HepG2 (cell line): ENCODE data around the gene REEP2. TPM values are rescaled to one million over a fixed set of nuclear protein-coding genes. Genes with fewer than 3 reads are reported as not detected.

ENCODE experiments used
- CCDC6 ChIP-seq: sonication (generic); formaldehyde crosslinking; IDR thresholded peaks from 2 replicates; pipeline ENCODE4 v1.8.1; 2022; ENCODE audit warnings: mild to moderate bottlenecking, missing genetic modification reagents, moderate library complexity
- CREM ChIP-seq, 2 experiments: sonication (generic) in 1 of 2; formaldehyde crosslinking in 1 of 2; IDR thresholded peaks; 2 replicates each; pipeline versions ENCODE4 v1.4.0 to v1.6.1; 2016 to 2020; ENCODE audit warnings: antibody characterized with exemption in 1 of 2, mild to moderate bottlenecking in 1 of 2, missing genetic modification reagents in 1 of 2
- ELF4 ChIP-seq: sonication (generic); formaldehyde crosslinking; IDR thresholded peaks from 2 replicates; pipeline ENCODE4 v1.5.0; 2020; ENCODE audit warnings: missing genetic modification reagents, mild to moderate bottlenecking, moderate library complexity, borderline replicate concordance
- FLYWCH1 ChIP-seq: sonication (generic); formaldehyde crosslinking; IDR thresholded peaks from 2 replicates; pipeline ENCODE4 v1.8.1; 2023; ENCODE audit warnings: mild to moderate bottlenecking, missing genetic modification reagents
- GLI4 ChIP-seq: sonication (generic); formaldehyde crosslinking; IDR thresholded peaks from 2 replicates; pipeline ENCODE4 v1.5.1; 2020; ENCODE audit warnings: missing genetic modification reagents, mild to moderate bottlenecking, moderate library complexity, borderline replicate concordance
- GPN1 ChIP-seq: sonication (generic); formaldehyde crosslinking; IDR thresholded peaks from 2 replicates; pipeline ENCODE4 v1.5.1; 2020; ENCODE audit warnings: missing genetic modification reagents, borderline replicate concordance
- JUND ChIP-seq: sonication (generic); formaldehyde crosslinking; IDR thresholded peaks from 2 replicates; pipeline ENCODE4 v1.8.0; 2022; ENCODE audit warnings: mild to moderate bottlenecking, missing genetic modification reagents
- KLF6 ChIP-seq: IDR thresholded peaks from 2 replicates; pipeline ENCODE4 v1.8.0; 2016; ENCODE audit warnings: missing biosample characterization, missing genetic modification reagents
- PAWR ChIP-seq: sonication (generic); formaldehyde crosslinking; IDR thresholded peaks from 2 replicates; pipeline ENCODE4 v1.4.0; 2020; ENCODE audit warnings: missing genetic modification reagents, mild to moderate bottlenecking, borderline replicate concordance
- PCBP2 ChIP-seq: fragments of 200-400 bp; formaldehyde crosslinking; optimal IDR thresholded peaks from 2 replicates; pipeline ENCODE3; 2018; ENCODE audit warnings: low read length, low read depth; ENCODE audit not compliant: poor library complexity, severe bottlenecking
- RFX5 ChIP-seq: IDR thresholded peaks from 2 replicates; pipeline ENCODE4 v1.6.1; 2011; ENCODE audit warnings: low read depth, low read length, improper control_type of control experiment
- SMARCC2 ChIP-seq: fragments of 450-650 bp; IDR thresholded peaks from 2 replicates; pipeline ENCODE4 v1.6.1; 2017; ENCODE audit warnings: antibody characterized with exemption, mild to moderate bottlenecking
- WIZ ChIP-seq: sonication (generic); formaldehyde crosslinking; IDR thresholded peaks from 2 replicates; pipeline ENCODE4 v1.5.1; 2020; ENCODE audit warnings: mild to moderate bottlenecking, missing genetic modification reagents
- ZFY ChIP-seq: sonication (generic); formaldehyde crosslinking; IDR thresholded peaks from 2 replicates; pipeline ENCODE4 v1.4.0; 2020; ENCODE audit warnings: missing genetic modification reagents
- ZNF292 ChIP-seq: sonication (generic); formaldehyde crosslinking; IDR thresholded peaks from 2 replicates; pipeline ENCODE4 v1.8.1; 2022; ENCODE audit warnings: mild to moderate bottlenecking, low read depth, missing genetic modification reagents, borderline replicate concordance
- ZNF326 ChIP-seq: sonication (generic); formaldehyde crosslinking; IDR thresholded peaks from 2 replicates; pipeline ENCODE4 v1.4.0; 2020; ENCODE audit warnings: missing genetic modification reagents, borderline replicate concordance
- ZNF441 ChIP-seq: sonication (generic); formaldehyde crosslinking; IDR thresholded peaks from 2 replicates; pipeline ENCODE4 v1.7.0; 2021; ENCODE audit warnings: missing genetic modification reagents, borderline replicate concordance
- ZNF563 ChIP-seq: sonication (generic); formaldehyde crosslinking; IDR thresholded peaks from 2 replicates; pipeline ENCODE4 v1.8.0; 2022; ENCODE audit warnings: mild to moderate bottlenecking, moderate library complexity, missing genetic modification reagents
- ZNF629 ChIP-seq: sonication (generic); formaldehyde crosslinking; conservative IDR thresholded peaks from 2 replicates; pipeline ENCODE4 v1.5.0; 2020; ENCODE audit warnings: missing genetic modification reagents
- ZNF781 ChIP-seq: sonication (generic); formaldehyde crosslinking; IDR thresholded peaks from 2 replicates; pipeline ENCODE4 v1.5.1; 2020; ENCODE audit warnings: borderline replicate concordance, mild to moderate bottlenecking, missing genetic modification reagents; ENCODE audit errors: not compliant biosample characterization
- polyA plus RNA-seq, 8 experiments: library from polyadenylated mRNA; depleted of rRNA in 3 of 8; stranded (reverse) in 7 of 8; unstranded in 1 of 8; fragments of >200 nt; fragmentation: Illumina TruSeq in 4 of 8; extraction: Trizol in 4 of 8; gene quantifications; 2 replicates each; pipeline versions ENCODE4 v1.2.1 to v1.2.3, GENCODE V29; 2011 to 2016; ENCODE audit warnings: low read depth in 4 of 8, missing spikeins in 1 of 8, mixed read lengths in 1 of 8; ENCODE audit not compliant: insufficient read depth in 1 of 8
- total RNA-seq, 5 experiments: library from RNA; depleted of rRNA; stranded (reverse); fragments of >200 nt; fragmentation: Illumina TruSeq; extraction: Trizol; gene quantifications; 2 replicates each; pipeline ENCODE4 v1.2.3, GENCODE V29; 2016; ENCODE audit warnings: low read depth in 1 of 5
- TF ChIP-seq, protein P1 (sequence below): sonication (generic); formaldehyde crosslinking; IDR thresholded peaks from 2 replicates; pipeline ENCODE4 v1.5.1; 2020; ENCODE audit warnings: mild to moderate bottlenecking, missing genetic modification reagents, moderate library complexity
- TF ChIP-seq, protein P2 (sequence below), 2 experiments: sonication (generic) in 1 of 2; formaldehyde crosslinking in 1 of 2; IDR thresholded peaks; 2 replicates each; pipeline versions ENCODE4 v1.5.1 to v1.6.1; 2011 to 2020; ENCODE audit warnings: borderline replicate concordance in 1 of 2, low read depth in 1 of 2, low read length in 1 of 2, mild to moderate bottlenecking in 1 of 2, missing genetic modification reagents in 1 of 2, moderate library complexity in 1 of 2
- TF ChIP-seq, protein P3 (sequence below): sonication (generic); formaldehyde crosslinking; IDR thresholded peaks from 2 replicates; pipeline ENCODE4 v1.4.0; 2020; ENCODE audit warnings: missing genetic modification reagents
- TF ChIP-seq, protein P4 (sequence below): IDR thresholded peaks from 2 replicates; pipeline ENCODE4 v1.6.1; 2016; ENCODE audit warnings: missing genetic modification reagents, missing compliant biosample characterization

Gene REEP2
- total and polyA plus RNA-seq, 2 of the 13 experiments (the other 11 are each of a cell fraction or from before 2014, with no cell fraction given) = 5.3 to 7.8 TPM

DNA sequence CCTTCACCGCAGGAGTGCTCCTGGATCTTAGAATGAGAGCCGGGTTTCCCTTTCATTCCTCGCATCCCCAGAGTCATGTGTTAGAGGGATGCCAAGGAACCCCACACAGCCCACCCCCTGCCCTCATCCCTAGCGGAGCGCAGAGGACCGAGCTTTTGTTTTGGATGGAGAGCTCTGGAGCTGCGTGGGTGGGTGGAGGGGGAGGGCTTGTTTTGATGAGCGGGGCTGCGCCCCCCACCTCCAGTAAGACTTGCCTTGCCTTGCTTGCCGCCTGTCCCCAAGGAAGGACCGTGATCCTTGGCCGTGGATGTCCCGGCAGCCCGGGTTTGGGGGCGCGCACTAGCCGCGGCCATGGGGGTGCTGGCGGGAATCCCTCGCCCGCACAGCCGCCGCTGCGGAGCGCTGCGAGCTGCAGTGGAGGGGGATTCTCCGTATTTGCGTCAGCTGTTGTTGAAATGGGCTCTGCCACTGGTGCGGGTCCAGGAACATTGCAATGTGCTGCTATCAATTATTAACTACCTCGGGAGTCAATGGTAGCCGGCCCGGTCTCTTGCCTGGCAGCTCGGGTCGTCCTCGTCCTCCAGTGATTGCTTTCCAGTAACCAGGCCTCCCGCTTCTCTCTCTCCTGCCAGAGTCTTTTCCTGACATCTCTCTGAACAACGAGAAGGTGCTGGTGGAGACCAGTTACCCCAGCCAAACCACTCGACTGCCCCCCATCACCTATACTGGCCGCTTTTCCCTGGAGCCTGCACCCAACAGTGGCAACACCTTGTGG is 27.5 kb downstream of the REEP2 start (continued):
- TF ChIP-seq, protein P1, sequence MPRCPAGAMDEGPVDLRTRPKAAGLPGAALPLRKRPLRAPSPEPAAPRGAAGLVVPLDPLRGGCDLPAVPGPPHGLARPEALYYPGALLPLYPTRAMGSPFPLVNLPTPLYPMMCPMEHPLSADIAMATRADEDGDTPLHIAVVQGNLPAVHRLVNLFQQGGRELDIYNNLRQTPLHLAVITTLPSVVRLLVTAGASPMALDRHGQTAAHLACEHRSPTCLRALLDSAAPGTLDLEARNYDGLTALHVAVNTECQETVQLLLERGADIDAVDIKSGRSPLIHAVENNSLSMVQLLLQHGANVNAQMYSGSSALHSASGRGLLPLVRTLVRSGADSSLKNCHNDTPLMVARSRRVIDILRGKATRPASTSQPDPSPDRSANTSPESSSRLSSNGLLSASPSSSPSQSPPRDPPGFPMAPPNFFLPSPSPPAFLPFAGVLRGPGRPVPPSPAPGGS (CRISPR knock-in tag) = no peak
- TF ChIP-seq, protein P2, sequence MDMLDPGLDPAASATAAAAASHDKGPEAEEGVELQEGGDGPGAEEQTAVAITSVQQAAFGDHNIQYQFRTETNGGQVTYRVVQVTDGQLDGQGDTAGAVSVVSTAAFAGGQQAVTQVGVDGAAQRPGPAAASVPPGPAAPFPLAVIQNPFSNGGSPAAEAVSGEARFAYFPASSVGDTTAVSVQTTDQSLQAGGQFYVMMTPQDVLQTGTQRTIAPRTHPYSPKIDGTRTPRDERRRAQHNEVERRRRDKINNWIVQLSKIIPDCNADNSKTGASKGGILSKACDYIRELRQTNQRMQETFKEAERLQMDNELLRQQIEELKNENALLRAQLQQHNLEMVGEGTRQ (IDR thresholded peaks at IDR 0.05; ENCODE audit: low read depth, low read length) = no peak
- TF ChIP-seq, protein P2 (CRISPR knock-in tag; IDR thresholded peaks at IDR 0.05; ENCODE audit: borderline replicate concordance) = peak; percentile 36; the same call in 1 of the 2 replicates
- TF ChIP-seq WIZ (CRISPR knock-in tag) (no peak), ZNF292 (CRISPR knock-in tag) (no peak), ZNF629 (CRISPR knock-in tag) (no peak), JUND (CRISPR knock-in tag) (no peak), SMARCC2 (no peak), PAWR (no peak), CREM (IDR thresholded peaks at IDR 0.05) (no peak), CREM (CRISPR knock-in tag; IDR thresholded peaks at IDR 0.05) (no peak), GPN1 (CRISPR knock-in tag) (no peak), ELF4 (CRISPR knock-in tag) (no peak), GLI4 (CRISPR knock-in tag) (no peak), ZFY (CRISPR knock-in tag) (peak; percentile 32; the same call in 1 of the 2 replicates), PCBP2 (no peak), ZNF563 (CRISPR knock-in tag) (peak; percentile 54; the same call in 1 of the 2 replicates), CCDC6 (CRISPR knock-in tag) (no peak), ZNF781 (CRISPR knock-in tag) (no peak), FLYWCH1 (CRISPR knock-in tag) (no peak), RFX5 (no peak), ZNF441 (CRISPR knock-in tag) (no peak), KLF6 (CRISPR knock-in tag) (no peak), ZNF326 (CRISPR knock-in tag) (no peak)
- TF ChIP-seq, protein P3, sequence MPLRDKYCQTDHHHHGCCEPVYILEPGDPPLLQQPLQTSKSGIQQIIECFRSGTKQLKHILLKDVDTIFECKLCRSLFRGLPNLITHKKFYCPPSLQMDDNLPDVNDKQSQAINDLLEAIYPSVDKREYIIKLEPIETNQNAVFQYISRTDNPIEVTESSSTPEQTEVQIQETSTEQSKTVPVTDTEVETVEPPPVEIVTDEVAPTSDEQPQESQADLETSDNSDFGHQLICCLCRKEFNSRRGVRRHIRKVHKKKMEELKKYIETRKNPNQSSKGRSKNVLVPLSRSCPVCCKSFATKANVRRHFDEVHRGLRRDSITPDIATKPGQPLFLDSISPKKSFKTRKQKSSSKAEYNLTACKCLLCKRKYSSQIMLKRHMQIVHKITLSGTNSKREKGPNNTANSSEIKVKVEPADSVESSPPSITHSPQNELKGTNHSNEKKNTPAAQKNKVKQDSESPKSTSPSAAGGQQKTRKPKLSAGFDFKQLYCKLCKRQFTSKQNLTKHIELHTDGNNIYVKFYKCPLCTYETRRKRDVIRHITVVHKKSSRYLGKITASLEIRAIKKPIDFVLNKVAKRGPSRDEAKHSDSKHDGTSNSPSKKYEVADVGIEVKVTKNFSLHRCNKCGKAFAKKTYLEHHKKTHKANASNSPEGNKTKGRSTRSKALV (CRISPR knock-in tag) = no peak
- TF ChIP-seq, protein P4, sequence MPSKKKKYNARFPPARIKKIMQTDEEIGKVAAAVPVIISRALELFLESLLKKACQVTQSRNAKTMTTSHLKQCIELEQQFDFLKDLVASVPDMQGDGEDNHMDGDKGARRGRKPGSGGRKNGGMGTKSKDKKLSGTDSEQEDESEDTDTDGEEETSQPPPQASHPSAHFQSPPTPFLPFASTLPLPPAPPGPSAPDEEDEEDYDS (CRISPR knock-in tag) = no peak
